ENCODE results near the gene SERBP1. TPM values are rescaled to one million over a fixed set of nuclear protein-coding genes. Genes with fewer than 3 reads are reported as not detected.

SERBP1 gene
- total RNA-seq, 1 experiment from 2014 or later, result 325 TPM

GRCh38 chr1:67368046-67368514 is 62.1 kb downstream of the SERBP1 start:
- H3K27me3 ChIP-seq (ENCODE audit: insufficient read depth, low read length), result no peaks in the 10 kb centered on the region
- ATAC-seq, result no peak
- POLR2A ChIA-PET, result no interaction called here
- H3K9me3 ChIP-seq (ENCODE audit: control insufficient read depth in 1 of 2, insufficient read depth in 1 of 2, low read depth in 1 of 2, low read length in 2 of 2), result no peaks in the 10 kb centered on the region
- H3K9ac ChIP-seq (ENCODE audit: low read length), result no peak overlapping the region
- TF ChIP-seq ZNF274 (IDR thresholded peaks at IDR 0.05; ENCODE audit: low read depth, low read length), result no peak
- no peak for TF ChIP-seq POLR2AphosphoS5 (IDR thresholded peaks at IDR 0.05; ENCODE audit: low read depth, low read length)
- no peak for TF ChIP-seq SP1 (IDR thresholded peaks at IDR 0.05; ENCODE audit: low read depth)
- TF ChIP-seq CTCF (IDR thresholded peaks at IDR 0.05 in 2 of 3, conservative IDR thresholded peaks at IDR 0.05 in 1 of 3; ENCODE audit: borderline replicate concordance in 1 of 3, insufficient read depth in 1 of 3, low read depth in 2 of 3, low read length in 2 of 3), result no peak
- TF ChIP-seq SRF (IDR thresholded peaks at IDR 0.05; ENCODE audit: low read depth), result no peak
- TF ChIP-seq RAD21 (IDR thresholded peaks at IDR 0.05; ENCODE audit: low read depth), result no peak
- no peak for TF ChIP-seq TCF7L2 (IDR thresholded peaks at IDR 0.05; ENCODE audit: borderline replicate concordance, extremely low read depth, insufficient read depth, insufficient read length)
- TF ChIP-seq ZFX (IDR thresholded peaks at IDR 0.05), result no peak
- no peak for TF ChIP-seq YY1 (IDR thresholded peaks at IDR 0.05; ENCODE audit: extremely low read depth, insufficient replicate concordance, low read depth, low read length)
- TF ChIP-seq, protein P1, sequence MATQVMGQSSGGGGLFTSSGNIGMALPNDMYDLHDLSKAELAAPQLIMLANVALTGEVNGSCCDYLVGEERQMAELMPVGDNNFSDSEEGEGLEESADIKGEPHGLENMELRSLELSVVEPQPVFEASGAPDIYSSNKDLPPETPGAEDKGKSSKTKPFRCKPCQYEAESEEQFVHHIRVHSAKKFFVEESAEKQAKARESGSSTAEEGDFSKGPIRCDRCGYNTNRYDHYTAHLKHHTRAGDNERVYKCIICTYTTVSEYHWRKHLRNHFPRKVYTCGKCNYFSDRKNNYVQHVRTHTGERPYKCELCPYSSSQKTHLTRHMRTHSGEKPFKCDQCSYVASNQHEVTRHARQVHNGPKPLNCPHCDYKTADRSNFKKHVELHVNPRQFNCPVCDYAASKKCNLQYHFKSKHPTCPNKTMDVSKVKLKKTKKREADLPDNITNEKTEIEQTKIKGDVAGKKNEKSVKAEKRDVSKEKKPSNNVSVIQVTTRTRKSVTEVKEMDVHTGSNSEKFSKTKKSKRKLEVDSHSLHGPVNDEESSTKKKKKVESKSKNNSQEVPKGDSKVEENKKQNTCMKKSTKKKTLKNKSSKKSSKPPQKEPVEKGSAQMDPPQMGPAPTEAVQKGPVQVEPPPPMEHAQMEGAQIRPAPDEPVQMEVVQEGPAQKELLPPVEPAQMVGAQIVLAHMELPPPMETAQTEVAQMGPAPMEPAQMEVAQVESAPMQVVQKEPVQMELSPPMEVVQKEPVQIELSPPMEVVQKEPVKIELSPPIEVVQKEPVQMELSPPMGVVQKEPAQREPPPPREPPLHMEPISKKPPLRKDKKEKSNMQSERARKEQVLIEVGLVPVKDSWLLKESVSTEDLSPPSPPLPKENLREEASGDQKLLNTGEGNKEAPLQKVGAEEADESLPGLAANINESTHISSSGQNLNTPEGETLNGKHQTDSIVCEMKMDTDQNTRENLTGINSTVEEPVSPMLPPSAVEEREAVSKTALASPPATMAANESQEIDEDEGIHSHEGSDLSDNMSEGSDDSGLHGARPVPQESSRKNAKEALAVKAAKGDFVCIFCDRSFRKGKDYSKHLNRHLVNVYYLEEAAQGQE (IDR thresholded peaks at IDR 0.05; ENCODE audit: low read depth), result no peak
- TF ChIP-seq, protein P2, sequence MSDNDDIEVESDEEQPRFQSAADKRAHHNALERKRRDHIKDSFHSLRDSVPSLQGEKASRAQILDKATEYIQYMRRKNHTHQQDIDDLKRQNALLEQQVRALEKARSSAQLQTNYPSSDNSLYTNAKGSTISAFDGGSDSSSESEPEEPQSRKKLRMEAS (IDR thresholded peaks at IDR 0.05), result no peak
- no peak for TF ChIP-seq FOSL1 (IDR thresholded peaks at IDR 0.05; ENCODE audit: low read depth)
- no peak for TF ChIP-seq CBX3 (IDR thresholded peaks at IDR 0.05; ENCODE audit: low read depth)
- TF ChIP-seq ELF1 (IDR thresholded peaks at IDR 0.05; ENCODE audit: borderline replicate concordance, low read depth), result no peak
- TF ChIP-seq ZBTB33 (IDR thresholded peaks at IDR 0.05; ENCODE audit: extremely low read depth, insufficient replicate concordance, low read length), result no peak
- TF ChIP-seq, protein P3, sequence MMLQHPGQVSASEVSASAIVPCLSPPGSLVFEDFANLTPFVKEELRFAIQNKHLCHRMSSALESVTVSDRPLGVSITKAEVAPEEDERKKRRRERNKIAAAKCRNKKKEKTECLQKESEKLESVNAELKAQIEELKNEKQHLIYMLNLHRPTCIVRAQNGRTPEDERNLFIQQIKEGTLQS (IDR thresholded peaks at IDR 0.05), result no peak
- no peak for TF ChIP-seq SIN3A (IDR thresholded peaks at IDR 0.05; ENCODE audit: low read depth)
- no peak overlapping the region for H3K27ac ChIP-seq (ENCODE audit: low read depth, low read length)
- H3K9me2 ChIP-seq (ENCODE audit: insufficient read depth), result no peaks in the 10 kb centered on the region
- H3K4me2 ChIP-seq (ENCODE audit: low read length), result no peak overlapping the region
- CTCF ChIA-PET, result no interaction called here
- H3K4me3 ChIP-seq (replicated peaks in 1 of 2; ENCODE audit: low read depth in 1 of 2, low read length in 2 of 2), result no peak overlapping the region
- RAD21 ChIA-PET (ENCODE audit: low non-redundant PET in 1 of 2, low total read pairs in 2 of 2, uncharacterized antibody in 2 of 2, unreplicated experiment in 2 of 2), result no interaction called here
- no peak overlapping the region for H2AFZ ChIP-seq (ENCODE audit: low read depth, low read length, poor library complexity, severe bottlenecking)
- H3K36me3 ChIP-seq (ENCODE audit: control insufficient read depth in 1 of 2, insufficient read depth in 2 of 2, low read length in 2 of 2), result no peaks in the 10 kb centered on the region
- no TSS peak for BruUV-seq (replicated peaks)
- H4K20me1 ChIP-seq (ENCODE audit: insufficient read depth), result no peaks in the 10 kb centered on the region
- no peaks in the 10 kb centered on the region for H3K79me2 ChIP-seq (ENCODE audit: insufficient read depth, low read length)
- no peaks in the 10 kb centered on the region; a peak in 1 of 4 replicates for H3K4me1 ChIP-seq (ENCODE audit: control insufficient read depth in 1 of 2, insufficient read depth in 2 of 2, low read length in 2 of 2)
- intact Hi-C loops (cut with micrococcal nuclease), result no loop called here
- no peak for DNase-seq (ENCODE audit: low read depth, low spot score)
